Ishikawa (cell line): Measurements from ENCODE around the gene BTBD2.
A peak's percentile ranks its signal among the peaks of the same experiment; 100 is the strongest.

Source experiments
- RAD21 ChIP-seq: IDR thresholded peaks from 2 replicates; pipeline ENCODE4 v1.6.1; 2012; ENCODE audit warnings: low read depth
- YY1 ChIP-seq: IDR thresholded peaks from 2 replicates; pipeline ENCODE4 v1.6.1; 2012; ENCODE audit warnings: low read depth
- TF ChIP-seq, protein P1 (sequence below): IDR thresholded peaks from 2 replicates; pipeline ENCODE4 v1.6.1; 2012

The BTBD2 gene

DNA sequence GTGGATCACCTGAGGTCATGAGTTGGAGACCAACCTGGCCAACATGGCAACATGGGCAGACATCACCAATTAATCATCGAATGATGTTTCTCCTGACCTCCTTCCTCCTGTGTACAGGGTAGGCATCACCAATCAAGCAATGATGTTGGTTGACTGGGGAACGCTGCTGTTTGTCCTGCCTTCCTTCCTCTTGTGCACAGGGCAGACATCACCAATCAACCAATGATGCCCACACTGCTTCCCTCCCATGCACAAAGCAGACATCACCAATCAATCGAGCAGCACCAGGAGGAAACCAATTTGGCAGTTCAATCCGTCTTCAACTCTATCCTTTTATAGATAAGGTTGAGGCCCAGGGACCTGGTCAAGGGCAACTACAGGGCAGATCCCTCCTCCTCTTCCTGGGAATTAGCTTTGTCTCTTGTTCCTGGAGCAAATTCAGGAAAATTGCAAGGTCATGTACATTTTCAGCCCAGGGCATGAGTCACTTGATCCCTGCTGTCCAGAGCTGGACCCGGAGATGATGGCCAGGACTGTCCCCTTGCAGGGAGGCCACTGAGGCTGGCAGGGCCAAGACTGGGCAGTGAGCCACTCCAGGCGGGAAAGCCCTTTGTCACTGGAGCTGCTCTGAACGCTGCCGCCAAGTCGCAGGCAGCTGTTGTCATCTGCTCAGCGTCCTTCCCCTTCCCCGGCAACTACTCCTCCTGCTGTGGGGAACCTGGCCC is 79.9 kb downstream of the BTBD2 start:
- TF ChIP-seq RAD21 (no peak), YY1 (peak; percentile 65; the same call in 1 of the 2 replicates)
- TF ChIP-seq, protein P1, sequence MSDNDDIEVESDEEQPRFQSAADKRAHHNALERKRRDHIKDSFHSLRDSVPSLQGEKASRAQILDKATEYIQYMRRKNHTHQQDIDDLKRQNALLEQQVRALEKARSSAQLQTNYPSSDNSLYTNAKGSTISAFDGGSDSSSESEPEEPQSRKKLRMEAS = 0 out of 2 replicates have a peak, but pooled peaks have one; percentile 53
